Measurements from ENCODE around the gene CAMK2B.

DNA sequence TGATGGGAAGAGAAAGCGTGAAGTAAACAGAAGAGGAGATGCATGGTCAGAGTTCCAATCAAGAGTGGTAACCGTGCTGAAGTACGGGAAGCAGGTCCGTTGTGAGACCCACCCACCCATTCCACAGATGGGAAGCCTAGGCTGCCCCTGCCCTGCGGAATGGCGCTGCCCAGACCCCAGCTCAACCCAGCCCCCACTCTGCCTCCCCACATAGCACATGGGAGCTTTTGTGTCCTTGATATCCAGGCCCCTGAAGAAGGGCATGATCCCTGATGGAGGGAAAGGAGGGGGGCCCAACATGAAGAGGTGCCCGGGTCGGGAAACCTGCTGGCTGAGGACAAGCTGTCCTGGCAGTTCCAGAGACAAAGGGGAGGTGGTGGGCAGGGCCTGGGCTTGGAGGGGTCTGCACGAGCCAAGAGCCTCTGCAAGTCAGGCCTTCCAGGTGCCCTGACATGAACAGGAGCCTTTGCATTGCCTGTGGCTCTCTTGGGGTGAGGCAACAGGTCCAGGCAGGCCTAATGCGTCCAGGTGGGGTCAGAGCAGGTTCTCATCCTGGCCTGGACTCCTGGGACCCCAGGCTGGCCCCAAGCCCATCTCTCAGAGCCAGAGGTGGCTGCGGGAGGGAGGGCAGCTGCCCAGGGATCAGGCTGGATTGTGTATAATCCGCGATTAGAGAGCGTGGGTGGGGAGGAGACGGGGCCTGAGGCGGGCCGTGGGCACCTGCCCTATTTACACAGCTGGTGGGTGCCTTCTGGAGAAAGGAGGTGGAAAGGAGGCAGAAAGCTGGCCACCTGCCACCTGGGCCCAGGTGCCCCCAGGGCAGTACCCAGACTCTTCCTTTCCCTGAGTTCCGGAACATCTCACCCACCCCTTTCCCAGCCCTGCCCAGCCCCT lies 101.1 kb downstream of the CAMK2B start:
- TF ChIP-seq POLR2A (IDR thresholded peaks at IDR 0.05; ENCODE audit: low read depth, low read length) = no peak
- TF ChIP-seq POLR2AphosphoS5 (IDR thresholded peaks at IDR 0.05; ENCODE audit: low read depth, low read length) = no peak
- TF ChIP-seq TAF1 (IDR thresholded peaks at IDR 0.05; ENCODE audit: low read depth, low read length) = no peak
